ENCODE results near the gene ORC4.

ORC4 gene

DNA sequence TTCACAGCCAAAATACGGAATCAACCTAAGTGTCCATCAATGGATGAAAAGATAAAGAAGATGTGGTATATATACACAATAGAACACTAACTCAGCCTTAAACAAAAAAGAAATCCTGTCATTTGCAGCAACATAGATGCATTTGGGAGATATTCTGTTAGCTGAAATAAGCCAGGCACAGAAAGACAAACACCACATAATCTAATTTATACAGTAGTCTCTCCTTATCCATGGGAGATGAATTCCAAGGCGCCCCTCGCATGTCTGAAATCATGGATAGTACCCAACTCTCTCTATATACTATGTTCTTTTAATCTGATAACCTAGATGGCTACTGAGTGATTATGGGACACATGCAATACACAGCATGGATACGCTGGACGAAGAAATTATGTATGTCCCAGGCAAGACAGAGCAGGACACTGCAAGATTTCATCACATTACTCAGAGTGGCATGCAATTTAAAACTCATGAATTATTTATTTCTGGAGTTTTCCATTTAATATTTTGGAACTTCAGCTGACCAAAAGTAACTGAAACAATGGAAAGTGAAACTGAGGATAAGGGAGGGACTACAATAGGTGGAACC, 39.5 kb downstream of the ORC4 start:
- DNase-seq (ENCODE audit: insufficient read length, low spot score) (no peak), FAIRE-seq (peak; percentile 51)
- no peak for TF ChIP-seq CTCF (IDR thresholded peaks at IDR 0.05; ENCODE audit: insufficient read depth, missing control alignments)

GRCh38 chr2:147977679-147978078, 42.9 kb downstream of the ORC4 start:
- DNase-seq (ENCODE audit: insufficient read length, low spot score) (no peak), FAIRE-seq (no peak)
- TF ChIP-seq CTCF (IDR thresholded peaks at IDR 0.05; ENCODE audit: insufficient read depth, missing control alignments) = no peak

GRCh38 chr2:147976102-147976501, 44.4 kb downstream of the ORC4 start:
- TF ChIP-seq CTCF (IDR thresholded peaks at IDR 0.05; ENCODE audit: insufficient read depth, missing control alignments) = no peak
- FAIRE-seq (no peak), DNase-seq (ENCODE audit: insufficient read length, low spot score) (no peak)

DNA sequence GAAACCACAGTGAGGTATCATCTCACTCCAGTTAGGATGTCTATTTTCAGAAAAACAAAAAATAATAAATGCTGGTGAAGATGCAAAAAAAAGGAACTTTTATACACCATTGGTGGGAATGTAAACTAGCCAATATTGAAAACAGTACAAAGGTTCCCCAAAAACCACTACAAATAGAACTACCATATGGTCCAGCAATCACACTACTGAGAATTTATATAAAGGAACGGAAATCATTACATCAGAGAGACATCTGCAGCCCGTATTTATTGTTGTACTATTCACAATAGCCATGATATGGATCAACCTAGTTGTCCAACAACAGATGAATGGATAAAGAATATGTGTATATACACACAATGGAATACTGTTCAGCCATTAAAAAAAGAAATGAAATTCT, 52.0 kb downstream of the ORC4 start:
- DNase-seq (ENCODE audit: insufficient read length, low spot score) (no peak), FAIRE-seq (no peak)
- TF ChIP-seq CTCF (IDR thresholded peaks at IDR 0.05; ENCODE audit: insufficient read depth, missing control alignments) = no peak

GRCh38 chr2:147952118-147952517, 68.4 kb downstream of the ORC4 start:
- DNase-seq (ENCODE audit: insufficient read length, low spot score) = no peak
- FAIRE-seq = no peak
- TF ChIP-seq CTCF (IDR thresholded peaks at IDR 0.05; ENCODE audit: insufficient read depth, missing control alignments) = no peak

DNA sequence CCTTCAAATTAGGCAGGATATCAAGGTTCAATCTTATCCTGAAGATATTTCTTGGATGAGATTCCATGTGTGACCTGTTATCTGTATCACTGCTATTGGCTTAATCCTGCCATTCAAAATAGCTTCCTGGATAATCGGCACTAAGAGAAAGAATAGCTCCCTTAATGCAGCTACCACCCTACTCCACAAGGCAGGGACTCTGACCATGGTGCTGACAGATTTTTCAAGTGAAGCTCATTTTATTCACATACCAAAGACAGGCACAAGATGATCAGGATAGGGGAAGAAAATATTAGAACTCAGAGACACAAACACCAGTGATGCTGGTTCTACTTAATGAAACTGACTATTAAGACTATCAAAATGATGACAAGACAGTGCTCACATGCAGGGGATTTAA, 74.9 kb downstream of the ORC4 start:
- no peak for DNase-seq (ENCODE audit: insufficient read length, low spot score)
- TF ChIP-seq CTCF (IDR thresholded peaks at IDR 0.05; ENCODE audit: insufficient read depth, missing control alignments) = no peak

DNA sequence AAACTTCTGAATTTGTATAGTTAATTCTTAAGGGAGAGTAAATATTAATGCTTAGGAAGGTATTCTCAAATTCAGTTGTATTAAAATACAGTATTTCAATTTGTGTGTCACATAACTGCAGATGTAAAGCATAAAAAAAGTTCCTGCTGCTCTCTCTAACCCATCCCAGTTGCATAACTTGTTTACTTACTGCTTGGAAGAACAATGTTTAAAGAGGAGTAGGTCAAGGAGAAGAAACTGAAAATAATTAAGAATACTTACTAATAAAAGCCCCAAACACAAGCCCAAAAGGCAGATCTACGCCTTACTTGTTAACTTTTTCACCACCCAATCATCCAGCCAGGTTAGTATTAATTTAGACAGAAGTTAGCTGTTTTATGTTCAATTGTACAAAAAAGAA, 81.2 kb downstream of the ORC4 start:
- no peak for TF ChIP-seq CTCF (IDR thresholded peaks at IDR 0.05; ENCODE audit: insufficient read depth, missing control alignments)

More for the DNA sequence above, 74.9 kb downstream of the ORC4 start:
- FAIRE-seq = no peak

More for the DNA sequence above, 81.2 kb downstream of the ORC4 start:
- DNase-seq (ENCODE audit: insufficient read length, low spot score) (no peak), FAIRE-seq (no peak)

All from D721Med (cell line).